LNCaP clone FGC (cell line): Measurements from ENCODE around the gene WIPF1.

Source experiments
- DNase-seq: peaks from one replicate; pipeline ENCODE4 v3.0.0-alpha.2; 2011; ENCODE audit warnings: low read depth
- H3K4me3 ChIP-seq: 2 replicates; pipeline ENCODE4 v1.5.1; 2011; ENCODE audit warnings: mild to moderate bottlenecking, low read depth, low read length, control low read depth
- TF ChIP-seq, protein P1 (sequence below): IDR thresholded peaks from 2 replicates; pipeline ENCODE4 v1.5.1; 2012; ENCODE audit warnings: mild to moderate bottlenecking; ENCODE audit not compliant: control insufficient read depth, insufficient read depth; ENCODE audit errors: extremely low read depth

Gene WIPF1

GRCh38 chr2:174635776-174636404, 38.3 kb upstream of the WIPF1 start:
- no peak overlapping the region for H3K4me3 ChIP-seq
- TF ChIP-seq, protein P1, sequence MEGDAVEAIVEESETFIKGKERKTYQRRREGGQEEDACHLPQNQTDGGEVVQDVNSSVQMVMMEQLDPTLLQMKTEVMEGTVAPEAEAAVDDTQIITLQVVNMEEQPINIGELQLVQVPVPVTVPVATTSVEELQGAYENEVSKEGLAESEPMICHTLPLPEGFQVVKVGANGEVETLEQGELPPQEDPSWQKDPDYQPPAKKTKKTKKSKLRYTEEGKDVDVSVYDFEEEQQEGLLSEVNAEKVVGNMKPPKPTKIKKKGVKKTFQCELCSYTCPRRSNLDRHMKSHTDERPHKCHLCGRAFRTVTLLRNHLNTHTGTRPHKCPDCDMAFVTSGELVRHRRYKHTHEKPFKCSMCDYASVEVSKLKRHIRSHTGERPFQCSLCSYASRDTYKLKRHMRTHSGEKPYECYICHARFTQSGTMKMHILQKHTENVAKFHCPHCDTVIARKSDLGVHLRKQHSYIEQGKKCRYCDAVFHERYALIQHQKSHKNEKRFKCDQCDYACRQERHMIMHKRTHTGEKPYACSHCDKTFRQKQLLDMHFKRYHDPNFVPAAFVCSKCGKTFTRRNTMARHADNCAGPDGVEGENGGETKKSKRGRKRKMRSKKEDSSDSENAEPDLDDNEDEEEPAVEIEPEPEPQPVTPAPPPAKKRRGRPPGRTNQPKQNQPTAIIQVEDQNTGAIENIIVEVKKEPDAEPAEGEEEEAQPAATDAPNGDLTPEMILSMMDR, result no peak
- DNase-seq, result no peak

DNA sequence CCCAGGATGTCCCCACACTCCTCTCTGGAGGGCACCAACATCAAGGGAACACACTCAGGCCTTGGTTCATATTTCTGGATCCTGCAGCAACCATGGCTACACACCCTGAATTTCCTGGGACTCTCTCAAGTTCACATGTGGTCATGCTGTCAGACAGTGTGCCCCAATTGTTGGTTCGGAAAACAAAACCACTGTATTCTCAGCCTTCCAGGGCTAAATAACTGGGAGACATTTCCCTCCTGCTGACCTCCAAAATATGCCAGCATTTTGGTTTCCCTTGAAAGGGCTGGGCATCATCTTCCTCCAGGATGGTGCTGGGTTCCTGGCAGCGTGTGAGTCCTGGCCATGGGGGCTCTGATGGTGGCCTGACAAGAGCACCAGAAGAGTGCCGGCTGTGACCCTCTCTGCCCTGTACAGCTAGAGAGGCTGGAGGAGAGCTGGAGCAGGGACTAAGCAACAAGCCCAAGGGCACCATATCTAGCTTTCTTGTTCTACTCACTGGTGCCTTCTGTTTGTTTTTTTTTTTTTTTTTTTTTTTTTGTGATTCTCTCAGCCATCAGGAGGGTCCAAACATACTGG, 37.5 kb upstream of the WIPF1 start:
- DNase-seq, result no peak
- H3K4me3 ChIP-seq, result no peak overlapping the region
- TF ChIP-seq, protein P1, result no peak

DNA sequence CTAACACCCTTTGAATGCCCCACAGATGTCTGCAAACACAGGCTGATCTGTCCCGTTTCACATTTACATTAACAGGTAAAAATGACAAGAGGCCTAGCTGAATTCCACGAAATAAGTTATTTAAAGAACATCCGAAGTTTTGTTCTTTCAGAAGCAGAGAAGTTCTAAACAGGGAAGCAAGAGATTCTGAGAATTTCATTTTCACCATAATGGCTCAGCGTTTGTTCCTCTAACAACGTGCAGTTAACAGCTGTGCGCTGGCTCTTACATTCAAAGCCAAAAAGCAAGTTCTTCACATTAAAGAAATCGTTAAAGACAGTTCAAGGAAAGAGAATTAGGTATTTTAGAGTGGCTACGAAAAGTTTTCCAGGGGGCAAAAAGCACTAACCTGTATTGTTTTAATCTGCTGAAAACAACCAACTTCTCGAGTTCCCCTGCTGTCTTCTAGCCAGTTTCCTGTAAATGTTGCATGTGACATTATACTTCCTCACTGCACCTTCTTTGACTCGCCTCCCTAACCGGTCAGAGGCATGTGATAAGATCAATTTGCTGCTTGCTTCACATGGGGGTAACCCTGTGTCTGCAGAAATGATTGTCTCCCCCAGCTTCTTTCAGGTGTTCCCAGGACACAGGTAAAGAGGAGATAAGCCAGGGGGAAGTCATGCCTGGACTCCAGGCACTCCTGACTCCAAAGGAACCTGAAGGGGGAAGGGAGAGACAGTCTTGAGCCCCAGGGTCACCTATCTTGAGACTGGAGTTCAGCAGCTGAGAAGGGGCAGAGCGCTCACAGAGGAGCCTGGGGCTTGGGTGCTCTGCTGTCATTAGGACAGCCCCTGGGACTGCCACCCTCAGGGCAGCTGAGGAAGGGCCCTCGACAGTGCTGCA, 36.8 kb upstream of the WIPF1 start:
- no peak overlapping the region for H3K4me3 ChIP-seq
- DNase-seq, result no peak
- TF ChIP-seq, protein P1, result no peak

DNA sequence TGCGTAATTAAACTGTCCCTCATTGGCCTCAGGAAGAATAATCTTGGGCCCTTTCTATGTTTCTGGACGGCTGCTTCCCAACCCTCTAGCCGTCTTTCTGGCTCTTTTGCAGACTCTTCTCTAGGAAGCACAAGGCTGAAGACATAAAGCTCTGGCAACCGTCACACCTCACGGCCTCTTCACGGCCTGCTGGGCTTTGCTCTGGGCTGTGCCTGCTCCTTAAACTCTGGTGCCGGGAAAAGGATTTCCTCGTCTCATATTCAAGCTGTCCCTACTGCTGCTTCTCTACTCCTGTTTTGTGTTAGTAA, 36.0 kb upstream of the WIPF1 start:
- no peak for DNase-seq
- TF ChIP-seq, protein P1, result no peak
- no peak overlapping the region for H3K4me3 ChIP-seq

- no peak for DNase-seq
- H3K4me3 ChIP-seq, result no peak overlapping the region
- TF ChIP-seq, protein P1, result no peak
Observed at GRCh38 chr2:174632841-174633622, 35.4 kb upstream of the WIPF1 start.

DNA sequence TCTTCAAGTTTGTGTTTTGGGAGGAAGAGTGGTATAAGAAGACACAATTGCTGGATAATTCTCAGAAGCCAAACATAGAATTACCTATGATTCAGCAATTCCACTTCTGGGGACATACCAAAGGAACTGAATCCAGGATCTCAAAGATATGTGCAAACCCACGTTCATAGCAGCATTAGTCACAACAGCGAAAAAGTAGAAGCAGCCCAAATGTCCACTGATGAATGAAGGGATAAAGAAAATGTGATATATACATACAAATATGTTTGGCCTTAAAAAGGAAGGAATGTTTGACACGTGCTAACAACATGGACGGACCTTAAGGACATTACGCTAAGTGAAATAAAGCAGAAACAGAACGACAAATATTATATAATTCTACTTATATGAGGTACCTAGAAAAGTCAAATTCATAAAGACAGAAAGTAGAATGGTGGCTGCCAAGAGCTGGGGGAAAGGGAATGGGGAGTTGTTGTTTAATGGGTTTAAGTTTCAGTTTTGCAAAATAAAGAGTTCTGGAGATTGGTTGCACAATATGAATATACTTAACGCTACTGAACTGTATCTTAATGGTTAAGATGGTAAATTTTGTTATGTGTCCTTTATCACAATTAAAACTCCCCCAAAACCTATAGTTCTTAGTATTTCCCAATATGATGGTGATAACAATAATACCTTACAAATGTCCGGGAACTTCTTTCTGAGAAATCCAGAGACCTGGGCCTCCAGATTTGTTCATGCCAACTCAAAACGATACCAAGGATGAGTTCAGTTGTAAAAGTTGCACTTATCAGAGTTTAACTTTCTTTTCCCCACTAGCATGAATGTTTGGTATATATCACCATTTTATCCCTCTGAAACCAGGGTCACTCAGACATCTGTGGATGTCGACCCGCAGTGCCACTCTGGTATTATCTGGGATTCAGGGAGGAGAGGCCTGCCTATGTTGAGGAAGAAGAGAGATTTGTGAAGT, 33.7 kb upstream of the WIPF1 start:
- TF ChIP-seq, protein P1, result no peak
- H3K4me3 ChIP-seq, result no peak overlapping the region
- no peak for DNase-seq
